IPS-20b (cell line): ENCODE measurements around the gene KCTD1.
A peak's percentile ranks its signal among the peaks of the same experiment; 100 is the strongest.

Experiments used
- H3K27ac ChIP-seq: one replicate; pipeline ENCODE4 v1.5.1; 2013; ENCODE audit warnings: low read length
- H3K27me3 ChIP-seq: 2 replicates; pipeline ENCODE4 v1.6.1; 2013; ENCODE audit warnings: mild to moderate bottlenecking, low read length, inconsistent platforms; ENCODE audit not compliant: insufficient read depth
- H3K36me3 ChIP-seq: 2 replicates; pipeline ENCODE4 v1.6.1; 2013; ENCODE audit warnings: low read depth, mild to moderate bottlenecking, inconsistent platforms, low read length, moderate library complexity; ENCODE audit not compliant: insufficient read depth
- H3K4me1 ChIP-seq: 2 replicates; pipeline ENCODE4 v1.6.1; 2013; ENCODE audit warnings: mild to moderate bottlenecking, control low read depth, inconsistent platforms, low read length, moderate library complexity; ENCODE audit not compliant: insufficient read depth
- H3K4me3 ChIP-seq: 2 replicates; pipeline ENCODE4 v1.5.1; 2013; ENCODE audit warnings: mild to moderate bottlenecking, low read length, inconsistent platforms
- H3K9ac ChIP-seq: 2 replicates; pipeline ENCODE4 v1.6.1; 2013; ENCODE audit warnings: low read depth, mild to moderate bottlenecking, inconsistent platforms, low read length, moderate library complexity
- H3K9me3 ChIP-seq: 2 replicates; pipeline ENCODE4 v1.6.1; 2013; ENCODE audit warnings: mild to moderate bottlenecking, low read depth, low read length, inconsistent platforms; ENCODE audit not compliant: insufficient read depth

The KCTD1 gene

DNA sequence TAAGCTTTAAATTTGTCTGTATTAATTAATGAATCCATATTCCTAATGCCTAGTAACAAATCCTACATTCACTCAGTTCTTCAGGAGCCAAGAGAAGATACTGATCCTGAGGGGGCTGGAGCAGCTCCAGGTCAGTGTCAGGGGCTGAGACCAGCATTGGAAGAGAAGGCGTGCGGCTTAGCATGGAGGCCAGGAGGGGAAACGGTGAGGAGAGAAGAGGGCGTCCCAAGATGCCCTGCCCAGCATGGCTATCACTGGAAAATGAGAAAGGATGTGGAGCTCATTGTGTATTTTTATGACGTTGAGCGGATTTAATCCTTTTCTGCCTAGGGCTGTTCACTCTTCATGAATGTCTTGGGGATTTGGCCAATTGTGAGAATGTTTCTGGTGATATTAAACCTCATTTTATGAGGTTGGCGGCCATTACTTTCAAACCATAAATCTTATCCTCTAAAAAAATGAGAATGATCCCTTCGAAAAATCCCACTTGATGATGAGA lies 131.7 kb downstream of the KCTD1 start:
- Histone ChIP-seq H3K9ac (no peak overlapping the region), H3K36me3 (no peaks in the 10 kb centered on the region), H3K27me3 (no peaks in the 10 kb centered on the region), H3K27ac (no peak overlapping the region), H3K4me3 (no peak overlapping the region), H3K4me1 (peaks cover 21% of the 10 kb centered on the region; the same call in 1 of the 2 replicates), H3K9me3 (no peaks in the 10 kb centered on the region)

DNA sequence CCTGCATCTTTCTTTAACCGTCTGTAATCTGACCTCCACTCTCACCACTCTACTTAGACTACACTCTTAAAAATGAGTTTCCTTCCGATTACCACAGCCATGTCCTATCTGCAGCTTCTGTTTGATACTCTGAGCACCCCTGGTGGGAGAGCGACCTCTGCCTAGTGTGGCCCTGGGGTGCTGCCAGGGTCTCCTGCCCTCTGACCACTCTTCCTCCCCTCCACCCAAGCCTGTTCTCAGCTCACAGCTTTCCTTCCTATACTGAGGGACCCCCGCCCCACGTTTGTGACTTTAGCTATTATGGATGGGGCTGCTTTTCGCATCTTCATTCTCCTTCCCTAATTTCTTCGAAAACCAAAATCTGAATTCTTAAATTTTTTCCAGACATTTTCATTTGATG lies 132.7 kb downstream of the KCTD1 start:
- H3K4me1 ChIP-seq = peaks cover 21% of the 10 kb centered on the region; the same call in 1 of the 2 replicates
- no peaks in the 10 kb centered on the region for H3K36me3 ChIP-seq
- H3K9ac ChIP-seq = peak overlapping the region; percentile 11; the same call in 1 of the 2 replicates
- H3K27me3 ChIP-seq = no peaks in the 10 kb centered on the region
- no peaks in the 10 kb centered on the region for H3K9me3 ChIP-seq
- H3K27ac ChIP-seq = peak overlapping the region; percentile 8
- H3K4me3 ChIP-seq = peak overlapping the region; percentile 37; the same call in 1 of the 2 replicates

DNA sequence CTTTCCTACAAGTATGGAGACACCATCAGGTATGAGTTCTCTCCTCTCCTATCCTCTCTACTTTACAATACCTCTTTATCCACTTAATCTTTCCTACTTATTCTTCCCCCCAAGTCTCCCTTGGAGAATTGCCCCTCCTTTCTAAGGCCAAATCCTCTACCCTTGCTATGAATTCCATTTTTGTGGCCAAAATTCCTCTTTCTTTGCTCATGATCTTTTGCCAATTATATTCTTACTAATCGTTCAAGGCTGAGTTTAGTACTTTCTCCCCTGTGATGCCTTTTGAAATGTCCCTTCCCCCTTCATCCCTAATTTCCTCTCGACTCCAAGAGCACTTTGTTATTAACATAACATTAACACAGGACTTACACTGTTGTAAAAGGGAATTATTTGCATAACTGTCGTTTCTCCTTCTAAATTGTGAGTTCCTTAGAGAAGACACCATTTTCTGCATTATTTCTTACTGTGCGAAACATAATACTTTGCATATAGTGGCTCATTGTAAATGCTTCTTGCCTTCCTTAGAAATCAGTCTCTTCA lies 133.4 kb downstream of the KCTD1 start:
- Histone ChIP-seq H3K9ac (peak overlapping the region; percentile 11; the same call in 1 of the 2 replicates), H3K27ac (peak overlapping the region; percentile 8), H3K36me3 (no peaks in the 10 kb centered on the region), H3K9me3 (no peaks in the 10 kb centered on the region), H3K4me3 (peak overlapping the region; percentile 37), H3K27me3 (no peaks in the 10 kb centered on the region), H3K4me1 (peaks cover 21% of the 10 kb centered on the region; the same call in 1 of the 2 replicates)

DNA sequence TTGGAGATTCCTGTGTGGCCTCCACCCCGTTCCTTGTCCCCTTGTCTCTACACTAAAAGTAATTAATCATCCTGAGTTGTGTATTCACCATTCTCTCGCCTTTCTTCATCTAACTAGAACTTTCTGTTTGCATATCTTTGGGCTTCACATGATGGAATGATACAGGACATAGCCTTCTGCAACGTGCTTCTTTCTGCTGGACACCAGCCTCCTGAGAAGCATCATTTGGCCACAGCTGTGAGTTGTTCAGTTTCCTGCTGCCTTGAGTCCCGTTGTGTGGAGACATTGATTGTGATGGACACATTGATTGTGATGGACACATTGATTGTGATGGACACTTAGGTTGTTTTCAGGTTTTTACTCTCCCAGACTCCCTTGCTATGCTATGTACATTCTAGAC lies 139.3 kb downstream of the KCTD1 start:
- no peaks in the 10 kb centered on the region for H3K9me3 ChIP-seq
- no peak overlapping the region for H3K27ac ChIP-seq
- no peak overlapping the region for H3K4me3 ChIP-seq
- H3K9ac ChIP-seq = no peak overlapping the region
- H3K27me3 ChIP-seq = no peaks in the 10 kb centered on the region
- H3K36me3 ChIP-seq = no peaks in the 10 kb centered on the region
- H3K4me1 ChIP-seq = peaks cover 8% of the 10 kb centered on the region; the same call in 1 of the 2 replicates

DNA sequence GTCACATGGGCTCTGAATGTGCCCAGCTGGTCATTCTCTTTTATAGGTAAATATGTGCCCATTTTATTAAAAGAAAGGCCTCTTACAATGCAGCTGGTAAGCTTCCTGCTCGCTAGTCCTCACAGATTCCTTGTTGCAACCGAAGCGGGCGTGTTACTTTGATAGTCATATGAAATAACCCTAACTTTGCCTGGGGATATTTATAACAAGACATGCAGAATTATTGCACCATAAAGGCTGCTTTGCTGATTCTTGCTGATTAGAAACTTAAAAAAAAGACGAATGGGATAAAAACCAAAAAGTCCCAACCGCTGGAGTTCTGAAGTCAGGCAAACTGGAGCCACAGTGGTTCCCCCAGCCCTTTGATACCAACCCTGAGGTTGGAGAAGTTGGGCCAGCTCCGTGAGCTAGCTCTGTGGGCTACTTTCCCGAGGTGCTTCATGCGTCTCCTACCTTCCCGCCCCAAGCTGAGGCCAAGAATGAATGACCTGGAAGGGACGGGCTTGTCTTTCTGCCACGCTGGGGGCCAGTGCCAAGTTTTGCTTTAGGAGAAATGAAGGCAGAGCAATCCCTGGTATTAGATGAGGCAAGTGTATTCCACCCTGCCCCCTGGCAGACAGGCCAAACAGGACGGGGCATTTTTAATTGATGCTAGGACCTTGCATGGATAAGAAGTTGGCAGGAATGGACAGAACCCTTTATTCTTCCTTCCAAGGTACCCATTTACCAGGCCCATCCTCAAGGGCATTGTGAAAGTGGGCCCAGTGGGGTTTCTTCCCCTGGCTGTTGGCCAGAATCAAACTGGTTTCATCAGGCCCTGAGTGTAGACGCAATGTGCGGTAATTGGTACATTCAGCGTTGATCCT lies 140.4 kb downstream of the KCTD1 start:
- Histone ChIP-seq H3K4me3 (no peak overlapping the region), H3K27ac (no peak overlapping the region), H3K9me3 (no peaks in the 10 kb centered on the region), H3K9ac (no peak overlapping the region), H3K27me3 (no peaks in the 10 kb centered on the region), H3K4me1 (peaks cover 7% of the 10 kb centered on the region; the same call in 1 of the 2 replicates), H3K36me3 (no peaks in the 10 kb centered on the region)

DNA sequence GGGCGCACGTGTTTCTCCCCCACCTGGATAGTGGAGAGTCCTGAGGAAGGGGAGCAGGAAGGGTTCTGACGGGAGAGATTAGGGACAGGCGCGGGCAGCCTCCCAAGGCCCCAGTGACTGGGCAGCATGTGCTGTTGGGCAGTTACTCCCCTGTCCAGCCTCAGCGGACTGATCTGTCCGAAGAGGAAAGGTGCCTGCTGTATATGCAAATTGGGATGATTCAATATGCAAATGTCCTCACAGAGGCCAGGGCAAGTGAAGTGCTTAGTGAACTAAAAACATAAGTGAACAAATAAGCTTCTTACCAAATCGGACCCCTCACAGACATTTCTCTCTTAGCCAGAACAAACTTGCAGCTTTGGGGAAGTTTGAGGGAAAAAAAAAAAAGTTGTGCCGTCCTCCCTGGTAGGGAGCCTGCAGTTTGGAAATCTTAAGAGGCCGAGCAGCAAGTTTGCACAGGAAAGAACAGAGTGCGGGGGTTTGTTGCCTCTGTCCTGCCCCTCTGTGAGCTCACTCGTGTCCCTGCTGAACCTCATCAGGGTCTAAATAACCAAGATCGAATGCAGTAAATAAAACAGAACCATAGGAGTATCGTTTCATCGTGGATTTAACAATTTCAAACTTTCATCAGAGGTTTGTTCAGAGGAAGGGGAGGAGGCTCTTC lies 141.4 kb downstream of the KCTD1 start:
- Histone ChIP-seq H3K27me3 (no peaks in the 10 kb centered on the region), H3K4me1 (peaks cover 7% of the 10 kb centered on the region; the same call in 1 of the 2 replicates), H3K27ac (no peak overlapping the region), H3K4me3 (no peak overlapping the region), H3K36me3 (no peaks in the 10 kb centered on the region), H3K9ac (no peak overlapping the region), H3K9me3 (no peaks in the 10 kb centered on the region)

DNA sequence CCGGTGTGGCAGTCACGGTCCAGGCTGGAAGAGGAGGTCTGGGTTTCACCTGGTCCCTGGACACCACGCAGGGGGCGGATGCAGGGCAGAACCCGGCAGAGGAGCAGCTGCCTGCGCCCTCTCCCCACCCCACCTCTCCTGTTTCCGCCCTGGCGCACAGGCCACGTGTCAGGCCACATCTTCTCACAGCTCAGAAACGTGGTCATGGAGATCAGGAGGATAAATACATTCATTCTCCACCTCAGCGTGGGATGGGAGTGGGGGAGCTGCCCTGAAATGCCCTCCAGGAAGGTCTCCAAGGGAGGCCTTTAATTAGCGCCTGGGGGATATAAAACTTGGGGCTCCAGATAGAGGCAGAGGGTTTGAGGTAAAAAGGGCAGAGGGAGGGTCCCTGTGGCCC lies 142.0 kb downstream of the KCTD1 start:
- H3K36me3 ChIP-seq = no peaks in the 10 kb centered on the region
- H3K27ac ChIP-seq = no peak overlapping the region
- H3K9ac ChIP-seq = no peak overlapping the region
- H3K9me3 ChIP-seq = no peaks in the 10 kb centered on the region
- peaks cover 7% of the 10 kb centered on the region; the same call in 1 of the 2 replicates for H3K4me1 ChIP-seq
- no peaks in the 10 kb centered on the region for H3K27me3 ChIP-seq
- no peak overlapping the region for H3K4me3 ChIP-seq

DNA sequence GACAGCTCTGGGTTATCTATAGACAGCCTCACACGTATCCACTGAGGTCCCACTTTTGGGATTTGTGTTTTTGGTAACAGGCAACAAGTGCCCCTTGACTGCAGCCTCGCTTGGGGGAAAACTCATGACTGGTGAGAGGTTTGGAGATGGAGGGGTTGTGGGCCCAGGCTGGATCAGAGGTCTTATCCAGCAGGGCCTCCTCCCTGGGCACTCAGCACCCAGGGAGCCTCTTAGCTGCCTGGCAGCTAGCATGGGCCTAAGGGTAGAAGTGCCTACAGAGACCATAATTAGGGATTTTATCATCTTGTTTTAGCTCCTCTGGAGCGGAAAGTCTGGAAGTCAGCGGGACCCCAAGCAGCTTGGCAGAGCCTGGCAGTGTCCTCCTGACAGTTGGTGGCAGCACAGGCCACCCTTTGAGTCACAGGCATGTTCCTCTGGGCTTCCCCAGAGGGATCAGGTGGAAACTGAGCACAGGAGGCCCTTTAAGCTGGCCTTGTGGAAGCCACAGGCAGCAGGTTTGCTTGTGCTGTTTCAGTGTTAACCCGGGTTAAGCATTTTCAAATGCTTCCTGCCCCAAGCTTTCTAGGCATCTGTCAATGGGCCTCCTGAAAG lies 143.1 kb downstream of the KCTD1 start:
- H3K9ac ChIP-seq = no peak overlapping the region
- no peak overlapping the region for H3K4me3 ChIP-seq
- H3K36me3 ChIP-seq = no peaks in the 10 kb centered on the region
- no peak overlapping the region for H3K27ac ChIP-seq
- peaks cover 7% of the 10 kb centered on the region; the same call in 1 of the 2 replicates for H3K4me1 ChIP-seq
- H3K27me3 ChIP-seq = no peaks in the 10 kb centered on the region
- no peaks in the 10 kb centered on the region for H3K9me3 ChIP-seq
